GM18951 (cell line): Measurements from ENCODE around the gene PRPF19.

Experiments used
- POLR2A ChIP-seq: IDR thresholded peaks from 4 replicates; pipeline ENCODE4 v1.6.1; 2011; ENCODE audit warnings: mild to moderate bottlenecking; ENCODE audit not compliant: insufficient read length, insufficient read depth; ENCODE audit errors: extremely low read depth
- in situ Hi-C: fragments of 300-500 bp; cut with MboI; formaldehyde crosslinking; loops from one replicate; pipeline ENCODE4 v1.12.0; 2022; ENCODE audit warnings: low sequenced_read_pairs, mixed read lengths, inconsistent platforms; ENCODE audit not compliant: unreplicated experiment

The PRPF19 gene

DNA sequence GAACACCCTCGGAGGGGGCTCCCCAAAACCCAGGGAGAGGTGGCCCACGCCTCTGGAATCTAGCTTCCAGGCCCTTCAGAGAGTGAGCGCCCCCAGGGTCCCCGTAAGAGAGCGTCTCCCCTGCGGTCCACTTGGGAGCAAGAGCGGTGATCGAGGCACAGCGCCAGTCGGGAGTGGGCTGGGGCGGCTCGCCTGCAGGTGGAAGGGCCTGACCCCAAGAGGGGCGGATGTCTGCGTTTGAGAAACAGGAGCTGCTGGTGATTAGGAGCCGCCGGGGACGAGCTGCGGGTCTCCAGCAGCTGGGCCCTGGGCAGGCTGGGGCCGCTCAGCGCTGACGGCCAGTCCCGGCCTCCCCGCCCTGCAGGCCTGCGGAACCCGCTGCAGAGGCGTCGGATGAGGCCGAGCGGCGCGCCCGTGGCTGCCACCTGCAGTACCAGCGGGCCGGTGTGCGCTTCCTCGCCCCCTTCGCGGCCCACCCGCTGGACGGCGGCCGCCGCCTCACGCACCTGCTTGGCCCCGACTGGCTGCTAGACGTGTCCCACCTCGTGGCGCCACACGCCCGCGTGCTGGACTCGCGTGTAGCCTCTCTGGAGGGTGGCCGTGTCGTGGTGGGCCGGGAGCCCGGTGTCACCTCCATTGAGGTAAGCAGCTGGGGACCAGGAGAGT, 27.9 kb upstream of the PRPF19 start:
- in situ Hi-C loops, result no loop called here
- no peak for TF ChIP-seq POLR2A

DNA sequence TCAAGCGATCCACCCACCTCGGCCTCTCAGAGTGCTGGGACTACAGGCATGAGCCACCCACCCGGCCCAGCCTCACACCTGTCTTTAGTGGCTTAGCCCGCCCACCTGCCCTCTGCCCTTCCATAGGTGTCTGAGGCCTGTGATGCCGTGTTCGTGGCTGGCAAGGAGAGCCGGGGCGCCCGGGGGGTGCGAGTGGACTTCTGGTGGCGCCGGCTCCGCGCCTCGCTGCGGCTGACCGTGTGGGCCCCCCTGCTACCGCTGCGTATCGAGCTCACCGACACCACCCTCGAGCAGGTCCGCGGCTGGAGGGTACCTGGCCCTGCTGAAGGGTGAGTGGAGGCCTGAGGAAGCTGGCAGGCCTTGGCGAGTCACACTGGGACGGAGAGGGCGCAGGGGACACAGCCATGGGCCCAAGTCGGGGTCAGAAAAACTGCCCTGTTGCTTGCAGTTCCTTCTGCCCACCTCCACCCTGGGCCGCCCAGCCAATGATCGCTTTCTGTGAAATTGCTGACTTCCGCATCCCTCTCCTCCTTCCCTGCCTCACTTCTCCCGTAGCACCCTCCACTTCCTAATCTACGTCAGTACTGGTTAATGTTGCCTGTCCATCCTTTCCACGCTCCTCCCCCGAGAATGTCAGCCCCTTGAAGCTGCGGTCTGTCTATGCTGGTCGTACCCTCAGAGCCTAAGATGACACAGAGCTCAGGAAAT, 27.2 kb upstream of the PRPF19 start:
- in situ Hi-C loops, result no loop called here
- no peak for TF ChIP-seq POLR2A

DNA sequence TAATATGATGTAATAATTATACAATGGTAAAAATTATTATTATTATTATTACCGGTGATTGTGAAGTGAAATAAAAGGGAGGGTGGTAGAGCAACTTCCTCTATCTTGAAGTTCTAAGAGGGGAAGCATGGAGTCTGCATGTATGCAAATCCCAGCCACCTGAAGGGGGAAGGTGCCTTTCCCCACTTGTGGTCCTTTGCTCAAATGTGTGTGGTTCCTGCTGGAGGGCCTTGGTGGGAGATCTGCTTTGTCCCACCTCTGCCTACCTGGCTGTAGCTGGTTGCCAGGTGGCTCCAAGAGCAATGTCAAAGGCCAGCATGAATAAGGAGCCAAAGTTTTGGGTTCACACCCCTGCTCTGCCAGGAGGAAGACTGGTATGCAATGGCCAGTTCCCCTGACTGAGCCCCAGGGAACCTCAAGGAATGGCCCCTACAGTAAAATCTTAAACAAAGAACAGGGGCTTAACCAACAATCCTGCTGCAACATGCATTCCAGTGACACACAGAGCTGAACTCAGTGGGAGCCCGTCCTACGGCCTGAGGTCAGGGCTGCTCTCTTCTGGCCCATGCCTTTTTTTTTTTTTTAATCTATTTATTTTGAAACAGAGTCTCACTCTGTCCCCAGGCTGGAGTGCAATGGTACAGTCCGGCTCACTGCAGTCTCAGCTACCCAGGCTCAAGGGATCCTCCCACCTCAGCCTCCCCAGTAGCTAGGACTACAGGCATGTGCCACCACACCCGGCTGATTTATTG, 26.4 kb upstream of the PRPF19 start:
- no peak for TF ChIP-seq POLR2A
- in situ Hi-C loops, result no loop called here

DNA sequence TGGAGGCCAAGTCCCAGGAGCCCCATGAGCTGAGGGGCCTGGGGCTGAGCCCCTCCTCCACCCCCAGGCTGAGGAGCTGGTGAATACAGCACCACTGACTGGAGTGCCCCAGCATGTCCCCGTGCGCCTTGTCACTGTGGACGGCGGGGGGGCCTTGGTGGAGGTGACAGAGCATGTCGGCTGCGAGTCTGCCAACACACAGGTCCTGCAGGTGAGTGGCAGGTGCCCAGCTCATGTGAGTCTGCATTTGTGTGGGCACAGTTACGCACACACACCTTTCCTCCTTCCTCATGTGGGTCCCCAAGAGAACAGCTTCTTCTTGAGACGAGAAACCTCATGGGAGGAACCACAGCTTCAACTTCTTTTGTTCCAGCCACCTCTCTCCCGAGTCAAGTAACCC, 25.5 kb upstream of the PRPF19 start:
- in situ Hi-C loops, result no loop called here
- no peak for TF ChIP-seq POLR2A

DNA sequence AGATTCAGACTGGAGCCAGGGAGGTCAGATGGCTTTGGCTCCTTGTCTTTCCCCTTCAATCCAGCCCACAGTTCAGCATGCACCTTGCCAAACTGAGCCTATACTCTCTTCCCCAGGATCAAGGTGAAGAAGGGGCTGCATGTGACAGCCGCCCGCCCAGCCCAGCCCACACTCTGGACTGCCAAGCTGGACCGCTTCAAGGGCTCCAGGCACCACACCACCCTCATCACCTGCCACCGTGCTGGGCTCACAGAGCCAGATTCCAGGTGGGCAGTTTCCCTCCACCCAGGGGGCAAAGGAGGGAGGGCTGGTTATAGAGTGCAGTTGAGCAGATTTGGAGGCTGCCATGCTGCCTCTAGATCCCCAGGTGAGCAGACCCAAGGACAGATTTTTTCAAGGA, 24.0 kb upstream of the PRPF19 start:
- in situ Hi-C loops, result no loop called here
- no peak for TF ChIP-seq POLR2A

DNA sequence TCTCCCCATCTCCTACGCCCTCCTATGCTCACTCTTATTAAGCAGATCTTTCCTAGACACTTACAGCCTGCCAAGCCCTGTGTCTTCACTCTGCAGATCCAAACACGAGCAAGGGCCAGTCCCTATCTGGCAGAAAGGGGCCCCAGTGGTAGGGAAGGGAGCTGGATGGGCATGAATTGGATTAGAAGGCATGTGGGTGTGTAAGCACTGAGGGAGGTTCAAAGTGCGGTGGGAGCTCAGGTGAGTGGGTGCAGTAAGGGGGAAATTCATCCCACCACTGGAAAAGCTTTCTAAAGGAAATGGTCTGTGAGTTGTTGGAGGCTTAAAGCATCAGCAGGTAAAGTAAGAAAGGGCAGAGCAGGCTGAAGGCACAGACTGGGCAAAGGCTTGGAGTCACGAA, 23.4 kb upstream of the PRPF19 start:
- in situ Hi-C loops, result no loop called here
- TF ChIP-seq POLR2A, result no peak

DNA sequence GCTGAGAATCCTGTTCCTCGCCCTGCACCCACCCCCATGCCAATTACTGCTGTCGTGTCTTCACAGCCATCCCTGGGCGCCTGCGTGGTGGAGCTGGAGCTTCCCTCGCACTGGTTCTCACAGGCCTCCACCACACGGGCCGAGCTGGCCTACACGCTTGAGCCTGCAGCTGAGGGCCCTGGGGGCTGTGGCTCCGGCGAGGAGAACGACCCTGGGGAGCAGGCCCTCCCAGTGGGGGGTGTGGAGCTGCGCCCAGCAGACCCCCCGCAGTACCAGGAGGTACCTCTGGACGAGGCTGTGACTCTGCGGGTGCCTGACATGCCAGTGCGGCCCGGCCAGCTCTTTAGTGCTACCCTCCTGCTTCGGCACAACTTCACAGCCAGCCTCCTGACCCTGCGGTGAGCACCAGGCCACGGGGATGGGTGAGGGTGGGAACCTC, 22.2 kb upstream of the PRPF19 start:
- in situ Hi-C loops, result no loop called here
- TF ChIP-seq POLR2A, result no peak

DNA sequence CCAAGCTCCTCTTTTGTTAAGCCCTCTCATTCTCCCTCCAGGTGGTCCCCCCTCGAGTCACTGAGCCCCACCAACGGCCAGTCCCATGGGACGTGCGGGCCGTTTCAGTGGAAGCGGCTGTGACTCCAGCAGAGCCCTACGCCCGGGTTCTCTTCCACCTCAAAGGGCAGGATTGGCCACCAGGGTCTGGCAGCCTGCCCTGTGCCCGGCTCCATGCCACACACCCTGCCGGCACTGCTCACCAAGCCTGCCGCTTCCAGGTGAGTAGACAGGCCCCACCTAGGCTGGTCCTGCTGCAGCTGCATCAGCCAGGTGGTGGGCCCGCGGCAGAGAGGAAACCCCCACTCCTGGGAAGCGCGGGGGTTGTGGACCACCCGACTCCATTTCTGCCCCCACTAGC, 21.2 kb upstream of the PRPF19 start:
- in situ Hi-C loops, result no loop called here
- no peak for TF ChIP-seq POLR2A

DNA sequence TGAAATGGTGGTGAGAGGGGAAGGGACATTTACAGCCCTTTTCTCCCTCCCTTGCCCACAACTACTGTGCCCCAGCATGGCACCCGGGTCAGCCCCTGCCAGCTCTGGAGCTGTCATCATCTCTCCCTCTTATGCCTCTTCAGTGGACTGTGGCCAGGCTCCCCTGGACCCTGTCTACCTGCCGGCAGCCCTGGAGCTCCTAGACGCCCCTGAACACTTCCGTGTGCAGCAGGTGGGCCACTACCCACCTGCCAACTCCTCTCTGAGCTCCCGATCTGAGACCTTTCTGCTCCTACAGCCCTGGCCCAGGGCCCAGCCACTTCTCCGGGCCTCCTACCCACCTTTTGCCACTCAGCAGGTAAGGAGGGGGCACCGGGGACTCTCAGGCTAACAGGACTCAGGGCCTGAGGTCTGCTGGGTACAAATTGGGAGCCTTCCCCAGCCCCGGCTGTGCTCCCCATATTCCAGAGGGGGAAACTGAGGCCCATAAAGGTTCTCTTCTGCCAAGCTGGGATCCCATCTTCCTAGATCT, 20.7 kb upstream of the PRPF19 start:
- in situ Hi-C loops, result no loop called here
- no peak for TF ChIP-seq POLR2A

DNA sequence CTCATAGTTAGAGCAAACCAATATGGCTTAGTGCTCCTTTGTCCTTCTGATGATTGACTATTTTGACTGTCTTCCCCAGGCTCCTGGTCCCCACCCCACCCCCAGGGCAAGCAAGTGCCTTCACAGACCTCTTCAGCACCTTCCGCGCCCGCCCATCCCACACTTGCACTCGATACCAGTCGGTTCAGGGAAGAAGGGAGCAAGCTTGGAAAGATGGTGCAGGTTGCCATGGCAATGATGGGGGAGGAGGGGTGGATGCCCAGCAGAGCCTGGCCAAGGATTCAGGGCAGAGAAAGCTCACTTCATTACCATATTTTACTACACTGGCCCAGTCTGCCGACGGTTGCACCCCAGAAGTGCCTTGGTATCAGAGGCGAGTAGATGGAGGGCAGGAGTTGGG, 20.1 kb upstream of the PRPF19 start:
- TF ChIP-seq POLR2A, result no peak
- in situ Hi-C loops, result no loop called here

DNA sequence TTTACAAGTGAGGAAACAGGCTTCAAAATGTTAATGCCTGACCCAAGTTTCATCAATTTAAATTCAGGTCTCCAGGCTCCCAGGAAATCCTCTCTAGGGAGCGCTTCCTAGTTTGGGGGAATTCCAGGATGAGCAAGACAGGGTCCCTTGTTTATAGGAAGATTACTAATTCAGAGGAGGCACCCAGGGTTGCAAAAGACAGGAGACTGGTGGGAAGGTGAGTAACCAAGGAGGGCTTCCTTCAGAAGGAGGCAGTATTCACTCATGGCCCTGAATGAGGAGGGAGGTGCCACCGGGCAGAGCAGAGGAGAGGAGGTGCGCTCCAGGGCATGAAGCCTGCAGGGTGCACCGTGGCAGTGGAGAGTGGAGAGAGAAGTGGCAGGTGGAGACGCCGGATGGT, 19.5 kb upstream of the PRPF19 start:
- TF ChIP-seq POLR2A, result no peak
- in situ Hi-C loops, result no loop called here

DNA sequence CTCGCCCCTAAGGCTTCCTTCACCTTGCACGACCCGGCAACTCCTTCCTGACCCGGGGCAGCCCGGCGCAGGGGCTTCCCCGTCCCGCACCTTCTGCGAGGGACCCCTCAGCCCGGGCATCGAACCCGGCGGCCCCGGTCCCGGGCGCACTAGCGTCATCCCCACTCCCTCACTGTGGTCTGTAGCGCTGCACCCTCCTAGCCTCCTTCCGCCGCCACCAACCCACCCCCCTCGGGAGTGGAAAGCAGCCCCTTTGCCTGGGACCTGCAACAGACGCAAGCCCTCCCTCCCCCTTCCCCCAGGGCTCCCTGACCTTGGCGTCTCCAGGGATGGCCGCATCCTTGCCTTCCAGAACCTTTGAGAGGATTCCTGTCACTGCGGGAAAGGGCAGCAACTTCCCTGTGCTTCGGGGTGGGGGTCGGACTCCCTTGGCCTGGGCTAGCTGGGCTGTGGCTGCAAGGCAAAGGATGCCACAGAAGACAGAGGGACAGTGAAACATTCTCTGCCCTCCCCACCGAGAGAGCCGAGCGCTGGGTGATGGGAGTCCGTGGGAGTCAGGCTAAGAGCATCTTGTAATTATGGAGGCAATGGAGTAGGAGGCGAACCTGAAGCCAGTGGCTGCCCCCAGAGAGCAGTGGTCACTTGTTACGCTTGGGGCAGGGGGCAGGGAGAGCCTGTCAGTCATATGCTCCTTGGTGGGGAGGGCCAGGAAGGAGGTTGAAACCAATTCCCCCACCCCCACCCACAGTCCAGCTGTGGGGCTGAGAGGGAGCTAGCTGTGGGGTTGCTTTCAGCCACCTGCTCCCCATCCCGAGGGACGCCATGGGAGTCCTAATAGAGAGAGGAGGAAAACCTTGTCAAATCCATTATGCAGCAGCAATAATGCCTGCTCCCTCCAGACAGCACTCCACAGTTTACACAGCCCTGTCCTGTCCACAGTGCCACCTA, 18.8 kb upstream of the PRPF19 start:
- in situ Hi-C loops, result no loop called here
- no peak for TF ChIP-seq POLR2A
